A673 (cell line): Measurements from ENCODE around the gene ZNF669. TPM values are rescaled to one million over a fixed set of nuclear protein-coding genes. Genes with fewer than 3 reads are reported as not detected.

Experiments used
- BruUV-seq: library from RNA; stranded (reverse); fragments of 400-500 nt; replicated peaks from 2 replicates; lab custom pipeline; 2021; lab: Mats Ljungman, UMichigan
- CTCF ChIA-PET: fragments of 300-600 bp; sonication (Branson Sonifier 250); formaldehyde crosslinking; loops from one replicate; lab custom pipeline; 2022; ENCODE audit warnings: antibody characterized with exemption; lab: Charles Lee
- POLR2A ChIA-PET: fragments of 300-600 bp; sonication (Branson Sonifier 250); formaldehyde crosslinking; loops from one replicate; lab custom pipeline; 2022; ENCODE audit warnings: antibody characterized with exemption; ENCODE audit not compliant: low non-redundant PET; lab: Charles Lee
- DNase-seq: peaks from one replicate; pipeline ENCODE4 v3.0.0-alpha.2; 2015; ENCODE audit warnings: low spot score
- H3K27ac ChIP-seq: fragments of 200-600 bp; sonication (generic); 2 replicates; pipeline ENCODE4 v1.5.1; 2016; ENCODE audit warnings: mixed run types, low read depth, mild to moderate bottlenecking, mixed read lengths, antibody characterized with exemption, low read length; ENCODE audit not compliant: poor library complexity, severe bottlenecking
- H3K27me3 ChIP-seq: fragments of 200-600 bp; sonication (generic); replicated peaks from 2 replicates; pipeline ENCODE4 v1.6.1; 2017; ENCODE audit warnings: mixed run types, low read depth, mild to moderate bottlenecking, mixed read lengths, antibody characterized with exemption, low read length; ENCODE audit not compliant: insufficient read depth, poor library complexity
- H3K36me3 ChIP-seq: fragments of 200-600 bp; sonication (generic); 2 replicates; pipeline ENCODE4 v1.6.1; 2016; ENCODE audit warnings: mixed run types, mild to moderate bottlenecking, mixed read lengths, antibody characterized with exemption, low read length; ENCODE audit not compliant: insufficient read depth, poor library complexity, severe bottlenecking
- H3K4me1 ChIP-seq: fragments of 200-600 bp; sonication (generic); 2 replicates; pipeline ENCODE4 v1.6.1; 2017; ENCODE audit warnings: mixed run types, mild to moderate bottlenecking, mixed read lengths, antibody characterized with exemption, low read length; ENCODE audit not compliant: insufficient read depth, poor library complexity, severe bottlenecking
- H3K4me3 ChIP-seq: fragments of 200-600 bp; sonication (generic); 2 replicates; pipeline ENCODE4 v1.5.1; 2016; ENCODE audit warnings: low read depth, mixed run types, mild to moderate bottlenecking, mixed read lengths, low read length; ENCODE audit not compliant: poor library complexity, severe bottlenecking
- H3K9me3 ChIP-seq: fragments of 200-600 bp; sonication (generic); 2 replicates; pipeline ENCODE4 v1.6.1; 2016; ENCODE audit warnings: mixed run types, low read depth, mild to moderate bottlenecking, mixed read lengths, antibody characterized with exemption, low read length; ENCODE audit not compliant: poor library complexity, severe bottlenecking
- EZH2 ChIP-seq: fragments of 200-600 bp; sonication (generic); IDR thresholded peaks from 2 replicates; pipeline ENCODE4 v1.6.1; 2017; ENCODE audit warnings: borderline replicate concordance, low read depth, mild to moderate bottlenecking, mixed read lengths, antibody characterized with exemption, low read length; ENCODE audit not compliant: poor library complexity, severe bottlenecking
- intact Hi-C: fragments of 100-400 bp; cut with micrococcal nuclease; formaldehyde crosslinking; loops from one replicate; pipeline ENCODE4 v1.10.0; 2022; ENCODE audit not compliant: unreplicated experiment
- total RNA-seq: library from RNA; stranded (reverse); gene quantifications from 2 replicates; pipeline ENCODE4 v1.2.3, GENCODE V29; 2021
- TF ChIP-seq, protein P1 (sequence below): fragments of 300-800, 200-600 bp; sonication (generic); conservative IDR thresholded peaks from 2 replicates; pipeline ENCODE4 v1.5.1; 2017; ENCODE audit warnings: low read depth, mild to moderate bottlenecking, antibody characterized with exemption, low read length, moderate library complexity, mixed read lengths

Gene ZNF669
- total RNA-seq, 1 experiment from 2014 or later, result 13.3 TPM

- TF ChIP-seq, protein P1, sequence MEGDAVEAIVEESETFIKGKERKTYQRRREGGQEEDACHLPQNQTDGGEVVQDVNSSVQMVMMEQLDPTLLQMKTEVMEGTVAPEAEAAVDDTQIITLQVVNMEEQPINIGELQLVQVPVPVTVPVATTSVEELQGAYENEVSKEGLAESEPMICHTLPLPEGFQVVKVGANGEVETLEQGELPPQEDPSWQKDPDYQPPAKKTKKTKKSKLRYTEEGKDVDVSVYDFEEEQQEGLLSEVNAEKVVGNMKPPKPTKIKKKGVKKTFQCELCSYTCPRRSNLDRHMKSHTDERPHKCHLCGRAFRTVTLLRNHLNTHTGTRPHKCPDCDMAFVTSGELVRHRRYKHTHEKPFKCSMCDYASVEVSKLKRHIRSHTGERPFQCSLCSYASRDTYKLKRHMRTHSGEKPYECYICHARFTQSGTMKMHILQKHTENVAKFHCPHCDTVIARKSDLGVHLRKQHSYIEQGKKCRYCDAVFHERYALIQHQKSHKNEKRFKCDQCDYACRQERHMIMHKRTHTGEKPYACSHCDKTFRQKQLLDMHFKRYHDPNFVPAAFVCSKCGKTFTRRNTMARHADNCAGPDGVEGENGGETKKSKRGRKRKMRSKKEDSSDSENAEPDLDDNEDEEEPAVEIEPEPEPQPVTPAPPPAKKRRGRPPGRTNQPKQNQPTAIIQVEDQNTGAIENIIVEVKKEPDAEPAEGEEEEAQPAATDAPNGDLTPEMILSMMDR, result no peak
- no peak for TF ChIP-seq EZH2
- intact Hi-C loops, result no loop called here
- H3K36me3 ChIP-seq, result peaks cover 5% of the 10 kb centered on the region
- ChIA-PET CTCF (no interaction called here), POLR2A (no interaction called here)
- BruUV-seq, result no TSS peak
- peak overlapping the region; percentile 81 for H3K27ac ChIP-seq
- no peaks in the 10 kb centered on the region for H3K27me3 ChIP-seq
- peak overlapping the region; percentile 83 for H3K4me3 ChIP-seq
- no peaks in the 10 kb centered on the region for H3K4me1 ChIP-seq
- DNase-seq, result peak; percentile 38
- H3K9me3 ChIP-seq, result no peaks in the 10 kb centered on the region
Observed at GRCh38 chr1:247077876-247078257, 26.3 kb downstream of the ZNF669 start.

GRCh38 chr1:247077213-247077612 lies 26.9 kb downstream of the ZNF669 start:
- Histone ChIP-seq H3K4me3 (peak overlapping the region; percentile 83), H3K9me3 (no peaks in the 10 kb centered on the region), H3K4me1 (no peaks in the 10 kb centered on the region), H3K36me3 (peaks cover 5% of the 10 kb centered on the region), H3K27ac (no peak overlapping the region), H3K27me3 (no peaks in the 10 kb centered on the region)
- ChIA-PET CTCF (no interaction called here), POLR2A (no interaction called here)
- BruUV-seq, result no TSS peak
- intact Hi-C loops, result no loop called here
- TF ChIP-seq EZH2, result no peak
- no peak for DNase-seq

- intact Hi-C loops, result no loop called here
Observed at GRCh38 chr1:247070645-247071044, 33.5 kb downstream of the ZNF669 start.

GRCh38 chr1:247064304-247064703 lies 39.9 kb downstream of the ZNF669 start:
- no peak overlapping the region for H3K4me3 ChIP-seq
- H3K36me3 ChIP-seq, result no peaks in the 10 kb centered on the region
- TF ChIP-seq, protein P1, result no peak
- no peak for TF ChIP-seq EZH2
- ChIA-PET POLR2A (no interaction called here), CTCF (no interaction called here)
- H3K27ac ChIP-seq, result no peak overlapping the region
- no peaks in the 10 kb centered on the region for H3K27me3 ChIP-seq
- DNase-seq, result no peak
- no peaks in the 10 kb centered on the region for H3K4me1 ChIP-seq
- BruUV-seq, result no TSS peak
- intact Hi-C loops, result no loop called here
- peaks cover 16% of the 10 kb centered on the region for H3K9me3 ChIP-seq

More at GRCh38 chr1:247070645-247071044, 33.5 kb downstream of the ZNF669 start:
- no peak for DNase-seq
- no peak overlapping the region for H3K4me3 ChIP-seq
- peaks cover 13% of the 10 kb centered on the region for H3K9me3 ChIP-seq
- no peak overlapping the region for H3K27ac ChIP-seq
- TF ChIP-seq EZH2, result no peak
- TF ChIP-seq, protein P1, result no peak
- no peaks in the 10 kb centered on the region for H3K27me3 ChIP-seq
- H3K4me1 ChIP-seq, result no peaks in the 10 kb centered on the region
- ChIA-PET CTCF (no interaction called here), POLR2A (no interaction called here)
- peaks cover 2% of the 10 kb centered on the region for H3K36me3 ChIP-seq
- no TSS peak for BruUV-seq
